Peyer's patch (tissue), 4 donors: ENCODE data around the gene DCAF17. TPM values are rescaled to one million over a fixed set of nuclear protein-coding genes. Genes with fewer than 3 reads are reported as not detected.

ENCODE experiments used
- DNase-seq, 3 donors: peaks; one replicate each; pipeline ENCODE4 v3.0.0-alpha.2; 2017 to 2019
- H3K27ac ChIP-seq, 4 donors: fragments of 200-600 bp; sonication (generic); one replicate each; pipeline ENCODE4 v1.5.1; 2016 to 2019
- H3K27me3 ChIP-seq, 2 donors: fragments of 200-600 bp; sonication (generic); one replicate each; pipeline ENCODE4 v1.5.1; 2019
- H3K36me3 ChIP-seq, 3 donors: fragments of 200-600 bp; sonication (generic); one replicate each; pipeline ENCODE4 v1.5.1; 2016 to 2019
- H3K4me1 ChIP-seq, 4 donors: fragments of 200-600 bp; sonication (generic); one replicate each; pipeline ENCODE4 v1.5.1; 2016 to 2019
- H3K4me3 ChIP-seq, 4 donors: fragments of 200-600 bp; sonication (generic); 1 replicate in 3 of 4; 2 replicates in 1 of 4; pipeline ENCODE4 v1.5.1; 2016 to 2019; ENCODE audit warnings: mild to moderate bottlenecking in 1 of 4
- H3K9me3 ChIP-seq, 4 donors: fragments of 200-600 bp; sonication (generic); one replicate each; pipeline ENCODE4 v1.5.1; 2016 to 2019; ENCODE audit warnings: mild to moderate bottlenecking in 1 of 4
- CTCF ChIP-seq, 6 experiments: fragments of 450-650 bp in 4 of 6; fragments of 200-600 bp in 2 of 6; sonication (generic) in 1 of 6; IDR thresholded peaks; one replicate each; pipeline ENCODE4 v1.5.1; 2017 to 2019; ENCODE audit warnings: antibody characterized with exemption in 6 of 6, mild to moderate bottlenecking in 3 of 6, moderate library complexity in 1 of 6
- POLR2A ChIP-seq, 2 donors: fragments of 450-650 bp; IDR thresholded peaks; one replicate each; pipeline ENCODE4 v1.5.1; 2017; ENCODE audit warnings: antibody characterized with exemption in 2 of 2, mild to moderate bottlenecking in 2 of 2, moderate library complexity in 2 of 2
- small RNA-seq, 2 donors: library from RNA; depleted of rRNA; stranded (forward); fragments of <200 nt; gene quantifications; one replicate each; pipeline ENCODE3, GENCODE V24; 2016
- total RNA-seq, 4 donors: library from RNA; depleted of rRNA; stranded (reverse); fragments of >200 nt; gene quantifications; one replicate each; pipeline ENCODE4 v1.1.0, GENCODE V29; 2016

The DCAF17 gene
- total RNA-seq, 4 donors from 2014 or later, result 17.3 to 29.7 (median 24.9) TPM

- Histone ChIP-seq H3K27me3 (no peaks in the 10 kb centered on the region), H3K9me3 (no peaks in the 10 kb centered on the region), H3K27ac (no peak overlapping the region), H3K4me1 (peaks cover 0 to 3% (median 0%) of the 10 kb centered on the region in 4 donors), H3K36me3 (peaks cover 0 to 9% (median 0%) of the 10 kb centered on the region in 3 donors), H3K4me3 (no peak overlapping the region)
- DNase-seq, result no peak
- TF ChIP-seq POLR2A (IDR thresholded peaks at IDR 0.05) (no peak), CTCF (IDR thresholded peaks at IDR 0.05) (no peak)
Observed at GRCh38 chr2:171531291-171531690, 97.3 kb downstream of the DCAF17 start.

- no peak for DNase-seq
- H3K9me3 ChIP-seq, result no peaks in the 10 kb centered on the region
- TF ChIP-seq POLR2A (IDR thresholded peaks at IDR 0.05) (no peak), CTCF (IDR thresholded peaks at IDR 0.05) (no peak)
- no peak overlapping the region for H3K4me3 ChIP-seq
- H3K4me1 ChIP-seq, result peaks cover 0 to 3% (median 0%) of the 10 kb centered on the region in 4 donors
- no peaks in the 10 kb centered on the region for H3K27me3 ChIP-seq
- peaks cover 0 to 9% (median 0%) of the 10 kb centered on the region in 3 donors for H3K36me3 ChIP-seq
- H3K27ac ChIP-seq, result no peak overlapping the region
Observed at GRCh38 chr2:171531836-171532450, 97.9 kb downstream of the DCAF17 start.

- Histone ChIP-seq H3K27me3 (no peaks in the 10 kb centered on the region), H3K4me1 (peaks cover 0 to 3% (median 0%) of the 10 kb centered on the region in 4 donors), H3K4me3 (no peak overlapping the region), H3K27ac (no peak overlapping the region), H3K9me3 (no peaks in the 10 kb centered on the region), H3K36me3 (peaks cover 0 to 9% (median 0%) of the 10 kb centered on the region in 3 donors)
- DNase-seq, result no peak
- no peak for TF ChIP-seq POLR2A (IDR thresholded peaks at IDR 0.05)
Observed at GRCh38 chr2:171533331-171533730, 99.3 kb downstream of the DCAF17 start.

Small RNAs within 50 kb of the gene (small RNA-seq; reads per million reads assigned to genes)
- gene AC007969.2, result 0 reads per million in 2 donors

Other genes with a start within 250 kb of the DCAF17 start
- gene METTL8, start 236 bp upstream of the DCAF17 start, total RNA-seq, result 100 to 1,000 TPM in 1 of 4 donors, 10 to 100 TPM in 3; 11.4 to 107 (median 15.2) TPM
- gene CYBRD1, start 88.2 kb downstream of the DCAF17 start, total RNA-seq, result 100 to 1,000 TPM in 3 of 4 donors, 10 to 100 TPM in 1; 72.6 to 951 (median 674) TPM